ENCODE data around the gene TMPRSS9.

DNA sequence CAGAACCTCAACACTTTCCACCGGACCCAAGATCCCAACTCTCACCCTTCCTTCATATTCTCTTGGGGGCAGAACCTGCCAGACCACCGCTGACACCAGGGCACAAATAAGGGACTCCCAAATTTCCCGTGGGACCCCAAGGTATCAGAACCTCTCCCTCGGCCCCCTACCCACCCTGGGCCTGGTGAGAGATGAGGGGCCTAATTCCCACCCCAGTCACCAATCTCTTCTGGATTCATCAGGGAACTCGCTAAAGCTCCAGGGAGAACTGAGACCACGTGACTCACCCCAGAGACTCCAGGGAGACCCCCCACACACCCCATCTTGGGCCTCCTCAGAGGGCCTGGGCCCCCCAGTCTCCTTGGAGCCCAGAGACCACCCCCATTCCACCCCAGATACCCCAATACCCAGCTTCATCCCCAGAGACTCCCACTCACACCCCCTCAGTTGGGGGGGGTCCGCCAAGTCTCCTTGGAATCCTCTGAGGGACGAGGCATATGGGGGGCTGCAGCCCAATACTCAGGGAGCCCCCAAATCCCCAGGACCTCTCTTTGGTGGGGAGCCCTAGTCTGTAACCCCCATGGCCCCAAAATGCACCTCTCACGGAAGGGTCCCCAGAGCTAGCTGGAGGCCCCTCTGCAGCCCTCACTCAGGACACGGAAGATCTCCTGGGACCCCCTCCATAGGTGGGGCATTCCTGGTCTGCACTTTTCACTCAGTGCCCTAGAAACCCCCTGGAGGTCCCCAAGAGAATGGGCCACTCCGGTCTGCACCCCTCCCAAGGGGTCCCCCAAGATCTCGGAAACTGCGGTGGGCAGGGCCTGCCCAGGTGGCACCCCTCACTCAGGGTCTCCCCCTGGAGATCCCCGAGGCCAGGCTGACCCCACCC, 95.1 kb downstream of the TMPRSS9 start:
- TF ChIP-seq EZH2 (IDR thresholded peaks at IDR 0.05; ENCODE audit: insufficient read depth, poor library complexity, severe bottlenecking) (no peak), EZH2phosphoT487 (IDR thresholded peaks at IDR 0.05; ENCODE audit: insufficient read depth, low read depth) (no peak)

All from GM23248 (cell line).